DOHH2 (cell line): ENCODE results near the gene EZH1.
"Not testable (repeated sequence)": the region's sequence is repeated elsewhere in the genome, so short reads cannot be mapped to it uniquely, and the experiment has no call there.

Source experiments
- H3F3A ChIP-seq: fragments of 200-600 bp; sonication (generic), shearing (Covaris generic); 2 replicates; pipeline ENCODE4 v1.6.0; 2016; ENCODE audit warnings: antibody characterized with exemption, mild to moderate bottlenecking; ENCODE audit not compliant: control insufficient read depth, insufficient read depth
- H3K27ac ChIP-seq: fragments of 200-600 bp; sonication (generic); 2 replicates; pipeline ENCODE4 v1.5.1; 2014; ENCODE audit warnings: low read depth, mild to moderate bottlenecking, low read length, moderate library complexity
- H3K27me3 ChIP-seq: fragments of 200-600 bp; sonication (generic); 2 replicates; pipeline ENCODE4 v1.6.1; 2014; ENCODE audit warnings: mild to moderate bottlenecking, low read length, mixed read lengths; ENCODE audit not compliant: control insufficient read depth
- H3K36me3 ChIP-seq: fragments of 200-600 bp; sonication (generic); 2 replicates; pipeline ENCODE4 v1.6.1; 2014; ENCODE audit warnings: mild to moderate bottlenecking, low read length, moderate library complexity, mixed read lengths; ENCODE audit not compliant: control insufficient read depth
- H3K4me1 ChIP-seq: fragments of 200-600 bp; sonication (generic); 2 replicates; pipeline ENCODE4 v1.6.1; 2014; ENCODE audit warnings: mild to moderate bottlenecking, low read length, mixed read lengths; ENCODE audit not compliant: control insufficient read depth
- H3K4me2 ChIP-seq: fragments of 200-600 bp; sonication (generic); 2 replicates; pipeline ENCODE4 v1.6.0; 2014; ENCODE audit warnings: mild to moderate bottlenecking, low read length, moderate library complexity
- H3K4me3 ChIP-seq: fragments of 200-600 bp; sonication (generic); 2 replicates; pipeline ENCODE4 v1.5.1; 2014; ENCODE audit warnings: mild to moderate bottlenecking, low read length, mixed read lengths
- H3K79me2 ChIP-seq: fragments of 200-600 bp; sonication (generic); 2 replicates; pipeline ENCODE4 v1.6.1; 2014; ENCODE audit warnings: mild to moderate bottlenecking, low read length, mixed read lengths; ENCODE audit not compliant: control insufficient read depth
- H3K9me2 ChIP-seq: fragments of 200-600 bp; sonication (generic); replicated peaks from 2 replicates; pipeline ENCODE4 v1.6.1; 2014; ENCODE audit warnings: mild to moderate bottlenecking, low read length, mixed read lengths; ENCODE audit not compliant: control insufficient read depth
- H3K9me3 ChIP-seq: fragments of 200-600 bp; sonication (generic); 2 replicates; pipeline ENCODE4 v1.6.1; 2014; ENCODE audit warnings: antibody characterized with exemption, low read length, mixed read lengths; ENCODE audit not compliant: control insufficient read depth, insufficient read depth
- H4K20me1 ChIP-seq: fragments of 200-600 bp; sonication (generic); 2 replicates; pipeline ENCODE4 v1.6.0; 2014; ENCODE audit warnings: low read depth, mild to moderate bottlenecking, antibody characterized with exemption, low read length, moderate library complexity; ENCODE audit not compliant: control insufficient read depth, insufficient read depth
- CTCF ChIP-seq: fragments of 200-600 bp; sonication (generic); IDR thresholded peaks from one replicate; pipeline ENCODE4 v1.5.1; 2014; ENCODE audit warnings: antibody characterized with exemption, mild to moderate bottlenecking, low read depth, low read length; ENCODE audit not compliant: poor library complexity, severe bottlenecking
- EZH2phosphoT487 ChIP-seq: fragments of 200-600 bp; sonication (generic); IDR thresholded peaks from 2 replicates; pipeline ENCODE4 v1.6.1; 2017; ENCODE audit warnings: borderline replicate concordance, mild to moderate bottlenecking, antibody characterized with exemption, low read length, moderate library complexity, mixed read lengths

Gene EZH1

DNA sequence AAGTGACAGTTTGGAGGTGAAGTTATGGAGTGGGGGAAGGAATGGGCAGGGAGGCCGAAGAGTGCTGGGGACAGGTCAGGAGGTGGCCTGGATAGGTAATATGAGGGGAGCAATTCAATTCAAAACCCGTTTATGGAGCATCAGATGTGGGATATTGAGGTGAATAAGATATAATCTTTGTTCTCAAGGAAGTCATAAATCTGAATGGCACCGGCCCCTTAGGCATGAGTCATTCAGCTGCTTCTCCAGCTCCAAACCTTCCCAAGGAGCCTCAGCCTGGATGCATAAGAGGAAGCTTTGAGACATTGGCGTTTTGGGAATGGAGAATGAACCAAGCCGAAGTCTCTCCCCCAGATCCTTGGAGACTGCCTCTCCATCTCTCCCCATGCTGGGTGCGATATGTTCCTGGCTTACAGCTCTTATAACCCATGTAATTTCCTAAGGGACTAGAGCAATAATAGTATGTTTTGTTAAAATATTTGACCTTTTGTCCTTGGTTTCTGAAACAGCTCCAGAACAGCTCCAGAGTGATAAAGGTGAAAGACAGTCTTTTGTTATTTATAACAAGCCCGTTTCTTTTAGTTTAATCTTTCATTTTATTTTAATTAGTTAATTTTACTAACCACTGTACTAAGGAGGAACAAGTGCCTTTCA lies 84.0 kb downstream of the EZH1 start:
- Histone ChIP-seq H3K4me1 (peaks cover 20% of the 10 kb centered on the region), H3K36me3 (no peaks in the 10 kb centered on the region), H3K9me3 (no peaks in the 10 kb centered on the region), H3K4me3 (no peak overlapping the region), H3K9me2 (no peaks in the 10 kb centered on the region), H3K4me2 (no peak overlapping the region), H3F3A (0 out of 2 replicates have a peak, but pooled peaks cover 7% of the 10 kb centered on the region), H3K27me3 (no peaks in the 10 kb centered on the region), H3K27ac (no peak overlapping the region), H4K20me1 (no peaks in the 10 kb centered on the region), H3K79me2 (no peaks in the 10 kb centered on the region)
- TF ChIP-seq EZH2phosphoT487: no peak
- no peak for TF ChIP-seq CTCF

DNA sequence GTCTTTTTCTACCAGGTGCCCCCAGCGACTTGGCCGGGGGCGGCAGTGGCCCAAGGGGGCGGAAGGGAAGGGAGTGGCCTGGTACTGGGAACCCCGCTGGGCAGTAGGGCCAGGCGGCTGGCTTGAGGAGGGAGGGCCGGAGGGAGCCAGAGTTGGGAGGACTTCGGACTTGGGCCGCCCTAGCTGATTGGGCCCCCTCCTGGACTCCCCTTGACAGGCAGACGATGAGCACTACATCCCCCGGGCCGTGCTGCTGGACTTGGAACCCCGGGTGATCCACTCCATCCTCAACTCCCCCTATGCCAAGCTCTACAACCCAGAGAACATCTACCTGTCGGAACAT lies 84.9 kb downstream of the EZH1 start:
- H3K27me3 ChIP-seq, H3K27ac ChIP-seq, H4K20me1 ChIP-seq, H3K9me2 ChIP-seq, H3F3A ChIP-seq, H3K79me2 ChIP-seq, H3K36me3 ChIP-seq, H3K9me3 ChIP-seq: not testable (repeated sequence)
- Histone ChIP-seq H3K4me2 (peak overlapping the region; percentile 69), H3K4me1 (peaks cover 20% of the 10 kb centered on the region), H3K4me3 (peak overlapping the region; percentile 77)

DNA sequence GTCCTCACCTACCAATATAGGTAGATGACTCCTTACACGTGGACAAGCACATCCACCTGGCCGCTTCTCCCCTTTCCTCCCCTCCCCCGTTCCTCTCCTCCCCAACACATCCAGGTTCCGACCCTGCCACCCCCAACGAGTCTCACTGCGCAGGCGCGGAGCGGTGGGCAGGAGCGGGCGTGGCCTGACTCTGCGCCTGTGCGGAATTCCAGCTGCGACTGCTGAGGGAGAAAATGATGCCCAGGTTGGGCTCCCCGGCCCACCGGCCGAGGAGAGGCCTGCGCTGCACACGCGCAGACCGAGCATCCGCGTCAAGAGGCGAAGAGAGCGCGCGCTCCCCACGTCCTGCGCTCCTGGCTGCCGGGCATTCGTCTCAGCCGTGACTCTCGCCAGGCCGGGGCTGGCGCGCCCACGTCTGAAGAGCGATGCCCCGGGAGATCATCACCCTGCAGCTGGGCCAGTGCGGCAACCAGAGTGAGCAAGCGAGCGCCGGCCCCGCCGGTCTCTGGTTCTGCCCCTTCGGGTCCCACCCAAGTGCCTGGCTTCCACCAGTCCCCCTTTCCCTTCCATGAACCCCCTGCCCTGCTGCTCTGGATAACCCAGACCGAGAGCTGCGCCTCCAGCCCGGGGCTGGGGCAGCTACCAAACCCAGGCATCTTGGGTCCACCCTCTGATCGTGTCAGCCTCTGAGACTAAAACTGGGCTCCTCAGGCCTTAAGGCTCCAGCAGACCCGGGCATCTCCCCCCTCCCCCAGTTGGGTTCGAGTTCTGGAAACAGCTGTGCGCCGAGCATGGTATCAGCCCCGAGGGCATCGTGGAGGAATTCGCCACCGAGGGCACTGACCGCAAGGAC lies 85.5 kb downstream of the EZH1 start, which contains the start of gene TUBG2:
Gene TUBG2 (plus strand): TSS at position 206 of the 853 bp plus-strand sequence. CDS start 220 bp downstream, at position 426.
- 0 out of 2 replicates have a peak, but pooled peaks cover 7% of the 10 kb centered on the region for H3F3A ChIP-seq
- TF ChIP-seq CTCF: no peak
- no peak for TF ChIP-seq EZH2phosphoT487
- H3K27ac ChIP-seq: no peak within 1 kb of the TSS
- no peaks in the 10 kb centered on the region for H3K9me3 ChIP-seq
- H3K36me3 ChIP-seq: no peaks in the 10 kb centered on the region
- no peaks in the 10 kb centered on the region for H3K27me3 ChIP-seq
- peaks cover 20% of the 10 kb centered on the region for H3K4me1 ChIP-seq
- no peaks in the 10 kb centered on the region for H3K9me2 ChIP-seq
- peak within 1 kb of the TSS; percentile 69 for H3K4me2 ChIP-seq
- H3K79me2 ChIP-seq: no peaks in the 10 kb centered on the region
- no peaks in the 10 kb centered on the region for H4K20me1 ChIP-seq
- H3K4me3 ChIP-seq: peak within 1 kb of the TSS; percentile 77
